Endothelial cell of umbilical vein (primary cell): ENCODE data around the gene PRKCB. TPM values are rescaled to one million over a fixed set of nuclear protein-coding genes. Genes with fewer than 3 reads are reported as not detected.

ENCODE experiments used
- BruUV-seq: library from RNA; stranded (reverse); fragments of 400-500 nt; replicated peaks from 2 replicates; lab custom pipeline; 2021; lab: Mats Ljungman, UMichigan
- CTCF ChIA-PET: fragments of 300-600, 350-600 bp; sonication (Branson Sonifier 250); formaldehyde crosslinking; loops from one replicate; lab custom pipeline; 2021; ENCODE audit warnings: antibody characterized with exemption, inconsistent platforms; lab: Charles Lee
- POLR2A ChIA-PET: fragments of 300-600, 350-600 bp; sonication (Branson Sonifier 250); formaldehyde crosslinking; loops from one replicate; lab custom pipeline; 2021; ENCODE audit warnings: antibody characterized with exemption, inconsistent platforms; lab: Charles Lee
- DNase-seq: peaks from one replicate; pipeline ENCODE4 v3.0.0-alpha.2; 2011; ENCODE audit warnings: low read depth, low spot score
- FAIRE-seq: peaks from 2 replicates; lab custom pipeline; 2011; peaks lifted over from hg19 to GRCh38; lab: Jason Lieb, UNC
- H2AFZ ChIP-seq: 2 replicates; pipeline ENCODE4 v1.6.0; 2012; ENCODE audit warnings: low read depth, low read length, control low read depth, inconsistent platforms
- H3K27ac ChIP-seq: 2 replicates; pipeline ENCODE4 v1.5.1; 2011; ENCODE audit warnings: low read depth, mild to moderate bottlenecking, control low read depth, low read length, moderate library complexity; ENCODE audit not compliant: insufficient read depth
- H3K27me3 ChIP-seq, 2 experiments: 2 replicates each; pipeline versions ENCODE4 v1.6.0 to v1.6.1; 2011; ENCODE audit warnings: low read length in 2 of 2, mixed read lengths in 1 of 2; ENCODE audit not compliant: control insufficient read depth in 2 of 2, insufficient read depth in 2 of 2
- H3K36me3 ChIP-seq, 2 experiments: 2 replicates in 1 of 2; 3 replicates in 1 of 2; pipeline ENCODE4 v1.5.1; 2011; ENCODE audit warnings: low read length in 2 of 2, mild to moderate bottlenecking in 1 of 2, moderate library complexity in 1 of 2; ENCODE audit not compliant: control insufficient read depth in 2 of 2, insufficient read depth in 2 of 2; ENCODE audit errors: extremely low read depth in 1 of 2
- H3K4me1 ChIP-seq: 3 replicates; pipeline ENCODE4 v1.5.1; 2011; ENCODE audit warnings: mild to moderate bottlenecking, low read length; ENCODE audit not compliant: control insufficient read depth, insufficient read depth; ENCODE audit errors: extremely low read depth
- H3K4me2 ChIP-seq: 2 replicates; pipeline ENCODE4 v1.6.1; 2011; ENCODE audit warnings: low read length, control low read depth, mixed read lengths; ENCODE audit not compliant: insufficient read depth
- H3K4me3 ChIP-seq, 3 experiments: fragments of 200-600 bp in 1 of 3; sonication (generic), shearing (Covaris generic) in 1 of 3; replicated peaks in 1 of 3; 2 replicates each; pipeline ENCODE4 v1.5.1; 2011 to 2016; ENCODE audit warnings: control low read depth in 3 of 3, low read length in 3 of 3, mild to moderate bottlenecking in 2 of 3, inconsistent platforms in 1 of 3, low read depth in 1 of 3, moderate library complexity in 1 of 3; ENCODE audit not compliant: insufficient read depth in 1 of 3
- H3K79me2 ChIP-seq: 2 replicates; pipeline ENCODE4 v1.6.0; 2012; ENCODE audit warnings: low read length, inconsistent platforms; ENCODE audit not compliant: control insufficient read depth, insufficient read depth
- H3K9ac ChIP-seq: replicated peaks from 2 replicates; pipeline ENCODE3; 2011; ENCODE audit warnings: low read length, control low read depth; ENCODE audit not compliant: insufficient read depth; ENCODE audit errors: extremely low read depth
- H3K9me1 ChIP-seq: replicated peaks from 3 replicates; pipeline ENCODE4 v1.6.0; 2011; ENCODE audit warnings: mild to moderate bottlenecking, low read length; ENCODE audit not compliant: control insufficient read depth, insufficient read depth; ENCODE audit errors: extremely low read depth
- H3K9me3 ChIP-seq: replicated peaks from 2 replicates; pipeline ENCODE4 v1.5.1; 2012; ENCODE audit warnings: low read length, inconsistent platforms; ENCODE audit not compliant: control insufficient read depth, insufficient read depth
- H4K20me1 ChIP-seq: replicated peaks from 2 replicates; pipeline ENCODE3; 2011; ENCODE audit warnings: mild to moderate bottlenecking, low read length; ENCODE audit not compliant: control insufficient read depth, insufficient read depth; ENCODE audit errors: extremely low read depth
- EZH2 ChIP-seq: IDR thresholded peaks from 2 replicates; pipeline ENCODE4 v1.6.1; 2012; ENCODE audit warnings: borderline replicate concordance, low read depth, mild to moderate bottlenecking, moderate library complexity, low read length, inconsistent platforms; ENCODE audit not compliant: severe bottlenecking
- FOS ChIP-seq: IDR thresholded peaks from 2 replicates; pipeline ENCODE4 v1.6.1; 2011; ENCODE audit warnings: mild to moderate bottlenecking, low read length, moderate library complexity, borderline replicate concordance; ENCODE audit not compliant: insufficient read depth
- GATA2 ChIP-seq: IDR thresholded peaks from 2 replicates; pipeline ENCODE4 v1.7.0; 2011; ENCODE audit warnings: low read depth, mild to moderate bottlenecking, moderate library complexity, mixed read lengths, low read length; ENCODE audit not compliant: insufficient read length, insufficient read depth
- JUN ChIP-seq: IDR thresholded peaks from 2 replicates; pipeline ENCODE4 v1.6.1; 2011; ENCODE audit warnings: borderline replicate concordance, low read depth; ENCODE audit not compliant: insufficient read length, insufficient read depth
- MYC ChIP-seq: IDR thresholded peaks from one replicate; pipeline ENCODE4 v1.6.1; 2011; ENCODE audit warnings: mild to moderate bottlenecking, low read depth, low read length
- POLR2A ChIP-seq: IDR thresholded peaks from 2 replicates; pipeline ENCODE4 v1.6.1; 2012; ENCODE audit warnings: low read depth, mild to moderate bottlenecking, control low read depth, low read length
- POLR2AphosphoS5 ChIP-seq: IDR thresholded peaks from 2 replicates; pipeline ENCODE4 v1.6.1; 2012; ENCODE audit warnings: low read depth, mild to moderate bottlenecking, control low read depth, low read length, moderate library complexity; ENCODE audit not compliant: insufficient read depth
- dilution Hi-C: fragments of 300-500 bp; cut with MboI; formaldehyde crosslinking; loops from one replicate; pipeline ENCODE4 v1.15.0; 2019; ENCODE audit warnings: low sequenced_read_pairs; ENCODE audit not compliant: extremely low pct_ligation_motif_present
- intact Hi-C: fragments of 100-400 bp; cut with micrococcal nuclease; formaldehyde crosslinking; loops from one replicate; pipeline ENCODE4 v1.10.0; 2022
- polyA plus RNA-seq, 4 experiments: library from polyadenylated mRNA; depleted of rRNA in 3 of 4; stranded (reverse) in 3 of 4; unstranded in 1 of 4; fragments of >200 nt; gene quantifications; 2 replicates each; pipeline versions ENCODE4 v1.2.1 to v1.2.3, GENCODE V29; 2011 to 2012; ENCODE audit warnings: missing spikeins in 1 of 4
- total RNA-seq: library from RNA; stranded (reverse); gene quantifications from 2 replicates; pipeline ENCODE4 v1.2.3, GENCODE V29; 2021
- TF ChIP-seq, protein P1 (sequence below), 2 donors: IDR thresholded peaks; 1 replicate in 1 of 2; 2 replicates in 1 of 2; pipeline ENCODE4 v1.5.1; 2011; ENCODE audit warnings: low read length in 2 of 2, mild to moderate bottlenecking in 2 of 2, moderate library complexity in 2 of 2, control low read depth in 1 of 2, inconsistent platforms in 1 of 2, low read depth in 1 of 2; ENCODE audit not compliant: insufficient read depth in 1 of 2; ENCODE audit errors: extremely low read depth in 1 of 2
- TF ChIP-seq, protein P2 (sequence below): IDR thresholded peaks from 2 replicates; pipeline ENCODE4 v1.6.1; 2011; ENCODE audit not compliant: insufficient read depth, insufficient read length

The PRKCB gene
- total and polyA plus RNA-seq, 2 donors (not counting 3 experiments of a cell fraction or from before 2014, with no cell fraction given) = 0.01 TPM; not detected in 1

DNA sequence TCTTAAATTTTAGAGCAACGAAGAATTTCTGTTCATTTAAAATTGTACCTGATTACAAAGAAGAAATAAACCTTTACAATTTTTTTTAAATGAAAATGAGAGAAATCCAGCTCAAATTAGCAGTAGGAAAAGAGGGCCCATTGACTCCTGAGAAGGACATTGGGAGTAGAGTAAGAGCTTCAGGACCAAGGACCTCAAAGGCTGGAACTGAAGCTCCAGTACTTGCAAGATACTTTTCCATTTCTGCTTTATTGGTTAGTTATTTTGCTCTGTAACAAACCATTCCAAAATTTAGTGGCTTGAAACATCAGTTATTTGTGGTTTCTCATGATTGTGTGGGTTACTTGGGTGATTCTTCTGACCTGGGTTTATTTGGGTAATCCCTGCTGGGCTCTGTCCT lies 165.9 kb downstream of the PRKCB start:
- Histone ChIP-seq H3K9me3 (no peaks in the 10 kb centered on the region), H3K4me1 (no peaks in the 10 kb centered on the region), H4K20me1 (no peaks in the 10 kb centered on the region), H3K27me3 (no peaks in the 10 kb centered on the region), H3K27ac (no peak overlapping the region), H3K9me1 (no peaks in the 10 kb centered on the region), H2AFZ (no peak overlapping the region), H3K9ac (no peak overlapping the region), H3K79me2 (no peaks in the 10 kb centered on the region), H3K4me2 (no peak overlapping the region), H3K36me3 (no peaks in the 10 kb centered on the region), H3K4me3 (no peak overlapping the region)
- ChIA-PET POLR2A (no interaction called here), CTCF (interaction anchor here (1.1 kb wide), 1 partner anchor 8 kb away, joined by 13 read pairs; no protein-coding TSS in a partner anchor)
- no TSS peak for BruUV-seq
- dilution Hi-C loops (no loop called here), intact Hi-C loops (no loop called here)
- DNase-seq = no peak
- FAIRE-seq = no peak
- no peak for TF ChIP-seq JUN
- TF ChIP-seq, protein P1, sequence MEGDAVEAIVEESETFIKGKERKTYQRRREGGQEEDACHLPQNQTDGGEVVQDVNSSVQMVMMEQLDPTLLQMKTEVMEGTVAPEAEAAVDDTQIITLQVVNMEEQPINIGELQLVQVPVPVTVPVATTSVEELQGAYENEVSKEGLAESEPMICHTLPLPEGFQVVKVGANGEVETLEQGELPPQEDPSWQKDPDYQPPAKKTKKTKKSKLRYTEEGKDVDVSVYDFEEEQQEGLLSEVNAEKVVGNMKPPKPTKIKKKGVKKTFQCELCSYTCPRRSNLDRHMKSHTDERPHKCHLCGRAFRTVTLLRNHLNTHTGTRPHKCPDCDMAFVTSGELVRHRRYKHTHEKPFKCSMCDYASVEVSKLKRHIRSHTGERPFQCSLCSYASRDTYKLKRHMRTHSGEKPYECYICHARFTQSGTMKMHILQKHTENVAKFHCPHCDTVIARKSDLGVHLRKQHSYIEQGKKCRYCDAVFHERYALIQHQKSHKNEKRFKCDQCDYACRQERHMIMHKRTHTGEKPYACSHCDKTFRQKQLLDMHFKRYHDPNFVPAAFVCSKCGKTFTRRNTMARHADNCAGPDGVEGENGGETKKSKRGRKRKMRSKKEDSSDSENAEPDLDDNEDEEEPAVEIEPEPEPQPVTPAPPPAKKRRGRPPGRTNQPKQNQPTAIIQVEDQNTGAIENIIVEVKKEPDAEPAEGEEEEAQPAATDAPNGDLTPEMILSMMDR (IDR thresholded peaks at IDR 0.05; ENCODE audit: extremely low read depth in 1 of 2, insufficient read depth in 1 of 2, low read depth in 1 of 2, low read length in 2 of 2) = no peak
- TF ChIP-seq POLR2AphosphoS5 = no peak
- TF ChIP-seq, protein P2, sequence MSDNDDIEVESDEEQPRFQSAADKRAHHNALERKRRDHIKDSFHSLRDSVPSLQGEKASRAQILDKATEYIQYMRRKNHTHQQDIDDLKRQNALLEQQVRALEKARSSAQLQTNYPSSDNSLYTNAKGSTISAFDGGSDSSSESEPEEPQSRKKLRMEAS = no peak
- no peak for TF ChIP-seq GATA2
- no peak for TF ChIP-seq FOS
- TF ChIP-seq POLR2A = no peak
- no peak for TF ChIP-seq MYC
- TF ChIP-seq EZH2 = no peak
